ENCODE results near the gene RAD18. TPM values are rescaled to one million over a fixed set of nuclear protein-coding genes. Genes with fewer than 3 reads are reported as not detected.

The RAD18 gene
- total RNA-seq, 1 experiment from 2014 or later: 46.6 TPM

DNA sequence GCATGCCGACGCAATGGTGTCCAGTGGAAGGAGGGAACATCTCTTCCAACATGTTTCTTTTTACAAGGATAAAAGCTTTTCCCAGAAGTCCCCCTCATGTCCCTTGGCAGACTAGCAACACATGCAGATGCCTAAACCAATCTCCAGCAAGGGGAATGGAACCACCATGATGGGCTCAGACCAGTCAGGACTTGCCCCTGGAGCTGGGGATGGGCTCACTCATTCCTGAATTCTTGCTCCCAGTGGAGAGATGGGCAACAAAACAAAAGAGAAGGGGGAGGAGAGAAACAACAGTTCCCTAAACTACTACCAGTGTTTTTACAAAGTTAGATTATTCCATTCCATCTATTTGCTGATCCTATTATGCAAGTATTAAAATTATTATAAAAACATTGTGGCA, 117.1 kb downstream of the RAD18 start:
- no TSS peak for BruUV-seq (replicated peaks)
- ChIA-PET CTCF (no interaction called here), POLR2A (ENCODE audit: unreplicated experiment) (no interaction called here)
- Histone ChIP-seq H3K4me2 (ENCODE audit: low read length) (peak overlapping the region; percentile 9; the same call in 1 of the 2 replicates), H3K79me2 (ENCODE audit: low read length) (no peaks in the 10 kb centered on the region), H4K20me1 (ENCODE audit: low read length) (no peaks in the 10 kb centered on the region), H3K4me3 (ENCODE audit: low read length) (no peak overlapping the region), H3K27me3 (ENCODE audit: low read length) (no peaks in the 10 kb centered on the region), H3K9ac (ENCODE audit: low read length) (no peak overlapping the region), H3K9me3 (ENCODE audit: low read length) (no peaks in the 10 kb centered on the region), H3K9me2 (replicated peaks; ENCODE audit: low read length) (no peaks in the 10 kb centered on the region), H3F3A (ENCODE audit: low read length, unreplicated experiment) (no peaks in the 10 kb centered on the region), H2AFZ (ENCODE audit: low read length) (no peak overlapping the region), H3K27ac (ENCODE audit: low read length) (peak overlapping the region; percentile 8), H3K4me1 (ENCODE audit: insufficient read depth, low read length) (peaks cover 20% of the 10 kb centered on the region), H3K36me3 (ENCODE audit: low read depth, low read length) (no peaks in the 10 kb centered on the region)
- TF ChIP-seq, protein P1, sequence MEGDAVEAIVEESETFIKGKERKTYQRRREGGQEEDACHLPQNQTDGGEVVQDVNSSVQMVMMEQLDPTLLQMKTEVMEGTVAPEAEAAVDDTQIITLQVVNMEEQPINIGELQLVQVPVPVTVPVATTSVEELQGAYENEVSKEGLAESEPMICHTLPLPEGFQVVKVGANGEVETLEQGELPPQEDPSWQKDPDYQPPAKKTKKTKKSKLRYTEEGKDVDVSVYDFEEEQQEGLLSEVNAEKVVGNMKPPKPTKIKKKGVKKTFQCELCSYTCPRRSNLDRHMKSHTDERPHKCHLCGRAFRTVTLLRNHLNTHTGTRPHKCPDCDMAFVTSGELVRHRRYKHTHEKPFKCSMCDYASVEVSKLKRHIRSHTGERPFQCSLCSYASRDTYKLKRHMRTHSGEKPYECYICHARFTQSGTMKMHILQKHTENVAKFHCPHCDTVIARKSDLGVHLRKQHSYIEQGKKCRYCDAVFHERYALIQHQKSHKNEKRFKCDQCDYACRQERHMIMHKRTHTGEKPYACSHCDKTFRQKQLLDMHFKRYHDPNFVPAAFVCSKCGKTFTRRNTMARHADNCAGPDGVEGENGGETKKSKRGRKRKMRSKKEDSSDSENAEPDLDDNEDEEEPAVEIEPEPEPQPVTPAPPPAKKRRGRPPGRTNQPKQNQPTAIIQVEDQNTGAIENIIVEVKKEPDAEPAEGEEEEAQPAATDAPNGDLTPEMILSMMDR (conservative IDR thresholded peaks at IDR 0.05; ENCODE audit: low read depth, low read length): no peak
- TF ChIP-seq EZH2 (IDR thresholded peaks at IDR 0.05; ENCODE audit: low read length, unreplicated experiment) (no peak), EZH2phosphoT487 (IDR thresholded peaks at IDR 0.05; ENCODE audit: borderline replicate concordance, low read length) (no peak)
- intact Hi-C loops (cut with micrococcal nuclease): no loop called here
- DNase-seq (no peak), ATAC-seq (no peak; the same call in 1 of the 2 replicates)

- Histone ChIP-seq H4K20me1 (ENCODE audit: low read length) (no peaks in the 10 kb centered on the region), H3F3A (ENCODE audit: low read length, unreplicated experiment) (no peaks in the 10 kb centered on the region), H3K9me2 (replicated peaks; ENCODE audit: low read length) (no peaks in the 10 kb centered on the region), H3K9me3 (ENCODE audit: low read length) (no peaks in the 10 kb centered on the region), H3K9ac (ENCODE audit: low read length) (no peak overlapping the region), H3K27me3 (ENCODE audit: low read length) (no peaks in the 10 kb centered on the region), H3K27ac (ENCODE audit: low read length) (peak overlapping the region; percentile 8; the same call in 1 of the 2 replicates), H3K4me1 (ENCODE audit: insufficient read depth, low read length) (peaks cover 20% of the 10 kb centered on the region), H3K4me3 (ENCODE audit: low read length) (no peak overlapping the region), H3K4me2 (ENCODE audit: low read length) (peak overlapping the region; percentile 9; the same call in 1 of the 2 replicates), H3K36me3 (ENCODE audit: low read depth, low read length) (no peaks in the 10 kb centered on the region), H2AFZ (ENCODE audit: low read length) (no peak overlapping the region), H3K79me2 (ENCODE audit: low read length) (no peaks in the 10 kb centered on the region)
- intact Hi-C loops (cut with micrococcal nuclease): no loop called here
- ATAC-seq: peak; percentile 96
- DNase-seq: peak; percentile 84
- TF ChIP-seq EZH2 (IDR thresholded peaks at IDR 0.05; ENCODE audit: low read length, unreplicated experiment) (no peak), EZH2phosphoT487 (IDR thresholded peaks at IDR 0.05; ENCODE audit: borderline replicate concordance, low read length) (no peak)
- TF ChIP-seq, protein P1 (conservative IDR thresholded peaks at IDR 0.05; ENCODE audit: low read depth, low read length): no peak
- CTCF ChIA-PET: no interaction called here
- no TSS peak for BruUV-seq (replicated peaks)
- POLR2A ChIA-PET (ENCODE audit: unreplicated experiment): no interaction called here
These were observed 117.6 kb downstream of the RAD18 start for GRCh38 chr3:8845641-8846040.

DNA sequence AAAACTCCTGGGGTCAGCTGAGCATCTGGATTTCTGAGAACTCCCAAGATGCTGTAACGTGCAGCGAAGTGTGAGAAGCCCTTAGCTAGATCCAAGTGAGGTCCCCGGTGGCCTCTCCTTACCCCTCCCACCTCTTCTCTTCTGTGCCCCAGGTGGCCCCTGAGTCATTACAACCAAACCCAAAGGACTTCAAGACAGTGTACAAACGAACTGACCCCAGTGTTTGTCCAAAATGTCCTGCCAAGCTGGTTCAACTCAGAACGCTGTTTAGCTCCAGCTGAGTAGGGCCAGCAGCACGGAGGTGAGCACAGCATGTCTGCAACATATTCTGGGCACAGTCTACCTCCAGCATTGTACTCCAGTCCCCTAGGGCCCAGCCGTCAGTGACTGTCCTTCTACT, 119.9 kb downstream of the RAD18 start:
- intact Hi-C loops (cut with micrococcal nuclease): no loop called here
- Histone ChIP-seq H2AFZ (ENCODE audit: low read length) (no peak overlapping the region), H3K79me2 (ENCODE audit: low read length) (no peaks in the 10 kb centered on the region), H3F3A (ENCODE audit: low read length, unreplicated experiment) (no peaks in the 10 kb centered on the region), H3K4me3 (ENCODE audit: low read length) (no peak overlapping the region), H3K9me3 (ENCODE audit: low read length) (no peaks in the 10 kb centered on the region), H3K36me3 (ENCODE audit: low read depth, low read length) (no peaks in the 10 kb centered on the region), H3K4me1 (ENCODE audit: insufficient read depth, low read length) (peaks cover 25% of the 10 kb centered on the region), H3K9ac (ENCODE audit: low read length) (no peak overlapping the region), H4K20me1 (ENCODE audit: low read length) (no peaks in the 10 kb centered on the region), H3K9me2 (replicated peaks; ENCODE audit: low read length) (no peaks in the 10 kb centered on the region), H3K4me2 (ENCODE audit: low read length) (no peak overlapping the region), H3K27me3 (ENCODE audit: low read length) (no peaks in the 10 kb centered on the region), H3K27ac (ENCODE audit: low read length) (no peak overlapping the region)
- no peak for DNase-seq
- BruUV-seq (replicated peaks): no TSS peak
- ChIA-PET POLR2A (ENCODE audit: unreplicated experiment) (no interaction called here), CTCF (no interaction called here)
- TF ChIP-seq, protein P1 (conservative IDR thresholded peaks at IDR 0.05; ENCODE audit: low read depth, low read length): no peak
- TF ChIP-seq EZH2 (IDR thresholded peaks at IDR 0.05; ENCODE audit: low read length, unreplicated experiment) (no peak), EZH2phosphoT487 (IDR thresholded peaks at IDR 0.05; ENCODE audit: borderline replicate concordance, low read length) (no peak)
- no peak for ATAC-seq

Measured in PC-3 (cell line).